Natural killer cell (primary cell): ENCODE measurements around the gene KRTCAP2. TPM values are rescaled to one million over a fixed set of nuclear protein-coding genes. Genes with fewer than 3 reads are reported as not detected.
A peak's percentile ranks its signal among the peaks of the same experiment; 100 is the strongest.

Experiments used
- ATAC-seq, 3 donors: fragments of 150-1000 bp in 2 of 3; fragments of 200-7000 bp in 1 of 3; cut with Tn5 transposase; 1 replicate in 1 of 3; 2 replicates in 2 of 3; pipeline ENCODE4 v1.10.0; 2021; ENCODE audit warnings: mild to moderate bottlenecking in 2 of 3, moderate library complexity in 2 of 3
- DNase-seq, 2 donors: peaks; one replicate each; pipeline versions ENCODE4 v3.0.0 to v3.0.0-alpha.2; 2013 to 2021; ENCODE audit warnings: mixed read lengths in 1 of 2
- H3K27ac ChIP-seq: one replicate; pipeline ENCODE4 v1.5.1; 2013; ENCODE audit warnings: mild to moderate bottlenecking, low read length
- H3K27me3 ChIP-seq: one replicate; pipeline ENCODE4 v1.6.1; 2013; ENCODE audit warnings: low read length; ENCODE audit not compliant: control insufficient read depth, insufficient read depth
- H3K36me3 ChIP-seq: one replicate; pipeline ENCODE4 v1.6.1; 2013; ENCODE audit warnings: low read length; ENCODE audit not compliant: control insufficient read depth, insufficient read depth
- H3K4me1 ChIP-seq: one replicate; pipeline ENCODE4 v1.6.1; 2013; ENCODE audit warnings: low read length; ENCODE audit not compliant: control insufficient read depth, insufficient read depth
- H3K4me3 ChIP-seq: one replicate; pipeline ENCODE4 v1.5.1; 2013; ENCODE audit warnings: low read length
- H3K9me3 ChIP-seq: one replicate; pipeline ENCODE4 v1.6.1; 2013; ENCODE audit warnings: low read length; ENCODE audit not compliant: control insufficient read depth, insufficient read depth
- H3K27ac Mint-ChIP-seq, 2 donors: one replicate each; pipeline ENCODE4 v1.8.0; 2022; ENCODE audit warnings: mild to moderate bottlenecking in 2 of 2, mixed read lengths in 2 of 2, moderate library complexity in 1 of 2
- H3K27me3 Mint-ChIP-seq, 2 donors: one replicate each; pipeline ENCODE4 v1.8.0; 2022; ENCODE audit warnings: low read depth in 2 of 2, mixed read lengths in 2 of 2
- H3K36me3 Mint-ChIP-seq: one replicate; pipeline ENCODE4 v1.8.0; 2022; ENCODE audit warnings: mixed read lengths
- H3K4me1 Mint-ChIP-seq, 2 donors: one replicate each; pipeline ENCODE4 v1.8.0; 2022; ENCODE audit warnings: mixed read lengths in 2 of 2
- H3K4me3 Mint-ChIP-seq: one replicate; pipeline ENCODE4 v1.8.0; 2022; ENCODE audit warnings: mild to moderate bottlenecking, moderate library complexity, mixed read lengths
- H3K9me3 Mint-ChIP-seq, 2 donors: one replicate each; pipeline ENCODE4 v1.8.0; 2022; ENCODE audit warnings: mixed read lengths in 2 of 2
- WGBS: methylation state at CpG from one replicate; pipeline ENCODE4 v1.1.7; 2013; ENCODE audit warnings: missing lambda C conversion rate; ENCODE audit not compliant: insufficient coverage; 5-methylcytosine and 5-hydroxymethylcytosine counted together
- intact Hi-C: fragments of 100-400 bp; cut with micrococcal nuclease; formaldehyde crosslinking; loops from one replicate; pipeline ENCODE4 v1.14.2; 2022
- total RNA-seq, 4 donors: library from RNA; stranded (reverse); fragments of 120-200 nt in 1 of 4; gene quantifications; one replicate each; pipeline versions ENCODE4 v1.2.3 to v1.2.4, GENCODE V29; 2013 to 2022
- TF ChIP-seq, protein P1 (sequence below): fragments of 200-600 bp; IDR thresholded peaks from one replicate; pipeline ENCODE4 v1.8.0; 2022; ENCODE audit warnings: antibody characterized with exemption

KRTCAP2 gene
- total RNA-seq, 3 donors from 2014 or later (not counting 1 experiment from before 2014, with no cell fraction given), result 95.3 to 113 (median 104) TPM

DNA sequence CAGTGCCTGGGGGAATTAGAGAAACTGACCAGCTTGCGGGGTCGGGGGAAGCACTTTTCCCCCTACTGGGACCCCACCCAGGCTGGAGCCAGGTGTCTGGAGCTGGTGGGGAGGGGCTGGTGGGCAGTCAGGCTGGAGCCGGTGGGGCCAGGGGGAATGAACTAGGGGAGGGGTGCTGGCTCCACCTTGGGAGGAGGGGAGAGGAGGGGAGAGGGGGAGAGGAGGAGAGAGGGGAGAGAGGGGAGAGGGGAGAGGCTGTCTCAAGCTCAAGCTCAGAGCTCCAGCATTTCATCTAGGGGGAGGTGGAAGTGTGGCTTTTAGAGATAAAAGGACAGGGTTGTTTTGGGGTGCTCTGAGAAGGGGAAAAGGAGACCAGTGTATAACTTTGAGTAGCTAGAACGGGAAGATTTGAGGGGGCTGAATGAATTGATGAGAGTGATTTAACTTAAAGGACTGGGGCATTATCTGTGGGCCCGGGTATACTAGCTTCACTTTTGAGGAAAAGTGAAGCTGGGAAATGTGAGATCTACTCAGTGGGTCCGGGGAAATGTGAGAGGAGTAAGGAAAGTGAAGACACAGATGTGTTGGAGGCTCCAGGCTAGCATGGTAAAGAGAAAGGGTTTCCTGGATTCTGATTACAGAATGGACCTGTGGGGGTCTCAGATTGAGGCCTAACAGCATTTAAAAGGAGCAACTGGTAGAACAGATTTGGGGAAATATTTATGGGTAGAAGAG, 42.7 kb downstream of the KRTCAP2 start:
- Mint-ChIP-seq H3K4me1 (peaks cover 30 to 52% of the 10 kb centered on the region in 2 donors), H3K36me3 (no peaks in the 10 kb centered on the region), H3K9me3 (no peaks in the 10 kb centered on the region), H3K27me3 (peaks cover 23 to 35% of the 10 kb centered on the region in 2 donors), H3K27ac (no peak overlapping the region), H3K4me3 (peak overlapping the region; percentile 4)
- H3K9me3 ChIP-seq, result no peaks in the 10 kb centered on the region
- no peaks in the 10 kb centered on the region for H3K36me3 ChIP-seq
- ATAC-seq (no peak), DNase-seq (no peak)
- no peak overlapping the region for H3K4me3 ChIP-seq
- no peak overlapping the region for H3K27ac ChIP-seq
- WGBS, result 36% methylated on average over 5 of the region's 6 CpGs
- H3K4me1 ChIP-seq, result peaks cover 42% of the 10 kb centered on the region
- H3K27me3 ChIP-seq, result peaks cover 25% of the 10 kb centered on the region
- TF ChIP-seq, protein P1, sequence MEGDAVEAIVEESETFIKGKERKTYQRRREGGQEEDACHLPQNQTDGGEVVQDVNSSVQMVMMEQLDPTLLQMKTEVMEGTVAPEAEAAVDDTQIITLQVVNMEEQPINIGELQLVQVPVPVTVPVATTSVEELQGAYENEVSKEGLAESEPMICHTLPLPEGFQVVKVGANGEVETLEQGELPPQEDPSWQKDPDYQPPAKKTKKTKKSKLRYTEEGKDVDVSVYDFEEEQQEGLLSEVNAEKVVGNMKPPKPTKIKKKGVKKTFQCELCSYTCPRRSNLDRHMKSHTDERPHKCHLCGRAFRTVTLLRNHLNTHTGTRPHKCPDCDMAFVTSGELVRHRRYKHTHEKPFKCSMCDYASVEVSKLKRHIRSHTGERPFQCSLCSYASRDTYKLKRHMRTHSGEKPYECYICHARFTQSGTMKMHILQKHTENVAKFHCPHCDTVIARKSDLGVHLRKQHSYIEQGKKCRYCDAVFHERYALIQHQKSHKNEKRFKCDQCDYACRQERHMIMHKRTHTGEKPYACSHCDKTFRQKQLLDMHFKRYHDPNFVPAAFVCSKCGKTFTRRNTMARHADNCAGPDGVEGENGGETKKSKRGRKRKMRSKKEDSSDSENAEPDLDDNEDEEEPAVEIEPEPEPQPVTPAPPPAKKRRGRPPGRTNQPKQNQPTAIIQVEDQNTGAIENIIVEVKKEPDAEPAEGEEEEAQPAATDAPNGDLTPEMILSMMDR, result no peak
- intact Hi-C loops, result no loop called here

- Mint-ChIP-seq H3K27me3 (peaks cover 23 to 35% of the 10 kb centered on the region in 2 donors), H3K4me3 (peak overlapping the region; percentile 79), H3K36me3 (no peaks in the 10 kb centered on the region), H3K4me1 (peaks cover 22 to 40% of the 10 kb centered on the region in 2 donors), H3K9me3 (no peaks in the 10 kb centered on the region), H3K27ac (peak overlapping the region in 1 of 2 donors; percentile 84)
- ATAC-seq (peak in 1 of 3 donors; percentile 22), DNase-seq (peak in 1 of 2 donors; percentile 39)
- peaks cover 34% of the 10 kb centered on the region for H3K4me1 ChIP-seq
- H3K36me3 ChIP-seq, result no peaks in the 10 kb centered on the region
- H3K9me3 ChIP-seq, result no peaks in the 10 kb centered on the region
- H3K4me3 ChIP-seq, result no peak overlapping the region
- no peak overlapping the region for H3K27ac ChIP-seq
- TF ChIP-seq, protein P1, result no peak
- WGBS, result 9% methylated on average over 13 of the region's 14 CpGs
- H3K27me3 ChIP-seq, result peaks cover 25% of the 10 kb centered on the region
- intact Hi-C loops, result loop anchor here (5.0 kb wide), 2 partner anchors 37 to 38 kb away; no protein-coding TSS in a partner anchor
Observed at GRCh38 chr1:155128755-155129473, 44.2 kb downstream of the KRTCAP2 start.

DNA sequence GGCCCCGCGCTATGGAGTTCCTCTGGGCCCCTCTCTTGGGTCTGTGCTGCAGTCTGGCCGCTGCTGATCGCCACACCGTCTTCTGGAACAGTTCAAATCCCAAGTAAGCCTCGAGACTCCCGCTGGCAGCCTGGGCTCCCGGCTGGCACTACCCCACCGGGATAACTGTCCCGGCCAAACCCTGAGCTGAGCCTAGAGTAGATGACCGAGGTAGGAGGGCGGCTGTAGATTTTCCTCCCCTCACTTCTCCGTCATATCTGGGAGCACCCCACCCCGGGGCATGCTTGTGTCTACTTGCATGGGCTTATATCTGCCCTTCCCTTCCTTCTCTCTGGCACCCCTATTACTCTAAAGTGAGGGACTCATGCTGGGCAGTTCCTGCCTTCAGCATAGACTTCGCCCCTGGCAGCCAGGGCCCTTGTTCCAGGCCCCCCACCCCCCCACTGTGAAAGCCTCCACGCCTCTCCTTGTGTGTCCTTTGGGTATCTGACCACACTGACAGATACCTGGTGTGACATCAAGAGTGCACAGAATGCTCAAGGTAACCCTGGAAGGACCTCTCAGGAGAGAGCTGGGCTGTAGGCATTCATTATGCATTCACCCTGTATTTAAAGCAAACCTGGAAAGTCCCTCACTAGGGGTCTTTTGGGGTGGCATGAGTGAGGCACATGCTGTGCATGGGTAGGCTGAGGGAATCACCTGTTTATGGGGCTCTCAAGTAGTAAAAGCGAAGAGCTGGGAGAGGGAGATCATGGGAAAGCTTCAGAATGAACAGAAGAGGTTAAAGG, 44.9 kb downstream of the KRTCAP2 start:
- no peak for ATAC-seq
- H3K36me3 ChIP-seq, result no peaks in the 10 kb centered on the region
- Mint-ChIP-seq H3K9me3 (no peaks in the 10 kb centered on the region), H3K4me1 (peaks cover 22 to 40% of the 10 kb centered on the region in 2 donors), H3K36me3 (no peaks in the 10 kb centered on the region), H3K4me3 (peak overlapping the region; percentile 79), H3K27ac (peak overlapping the region in 1 of 2 donors; percentile 84), H3K27me3 (peaks cover 23 to 35% of the 10 kb centered on the region in 2 donors)
- H3K27ac ChIP-seq, result no peak overlapping the region
- peaks cover 34% of the 10 kb centered on the region for H3K4me1 ChIP-seq
- H3K9me3 ChIP-seq, result no peaks in the 10 kb centered on the region
- TF ChIP-seq, protein P1, result no peak
- peak in 1 of 2 donors; percentile 41 for DNase-seq
- intact Hi-C loops, result loop anchor here (2.0 to 5.0 kb wide), 3 partner anchors 13 to 39 kb away; partner anchors contain the start of gene DPM3
- peaks cover 25% of the 10 kb centered on the region for H3K27me3 ChIP-seq
- WGBS, result 7% methylated on average over 17 of the region's 17 CpGs
- peak overlapping the region; percentile 42 for H3K4me3 ChIP-seq
